ENCODE results near the gene SPRR4. TPM values are rescaled to one million over a fixed set of nuclear protein-coding genes. Genes with fewer than 3 reads are reported as not detected.
"Not testable (repeated sequence)": the region's sequence is repeated elsewhere in the genome, so short reads cannot be mapped to it uniquely, and the experiment has no call there.

The SPRR4 gene
- total and polyA plus RNA-seq, 9 of the 15 experiments (the other 6 are each of a cell fraction or from before 2014, with no cell fraction given): not detected

GRCh38 chr1:153011235-153011758 lies 40.8 kb downstream of the SPRR4 start:
- H3K4me1 ChIP-seq (replicated peaks in 1 of 2; ENCODE audit: control insufficient read depth in 2 of 2, insufficient read depth in 2 of 2, low read length in 2 of 2); H3K27ac ChIP-seq (ENCODE audit: extremely low read depth, low read depth, low read length); H3K4me2 ChIP-seq (ENCODE audit: insufficient read depth, low read length); intact Hi-C loops (cut with micrococcal nuclease); H3K9me1 ChIP-seq (ENCODE audit: control insufficient read depth, insufficient read depth, low read length); H3K79me2 ChIP-seq (ENCODE audit: control insufficient read depth, insufficient read depth, low read length); H2AFZ ChIP-seq (ENCODE audit: low read depth, low read length); FAIRE-seq; H3K9me3 ChIP-seq (replicated peaks; ENCODE audit: control insufficient read depth, insufficient read depth, low read depth, low read length); H3K9ac ChIP-seq (ENCODE audit: insufficient read depth in 1 of 2, low read depth in 2 of 2, low read length in 2 of 2); in situ Hi-C loops (cut with MboI); ATAC-seq; H3K36me3 ChIP-seq (ENCODE audit: control insufficient read depth, insufficient read depth, low read length); BruUV-seq (replicated peaks); H3K27me3 ChIP-seq (ENCODE audit: control insufficient read depth in 2 of 2, insufficient read depth in 2 of 2, low read length in 2 of 2); H3K4me3 ChIP-seq; H4K20me1 ChIP-seq (replicated peaks; ENCODE audit: control insufficient read depth, insufficient read depth, low read length); CTCF ChIA-PET (ENCODE audit: low intra/inter-chr PET ratio): not testable (repeated sequence)
- POLR2A ChIA-PET: interaction anchor here (0.6 to 1.0 kb wide), 2 partner anchors 12 to 1299 kb away, joined by 3 read pairs; no protein-coding TSS in a partner anchor
- DNase-seq (ENCODE audit: extremely low read depth in 1 of 4, low spot score in 3 of 4): peak in 2 of 4 experiments; percentile 14 to 18
- peak; percentile 73 for TF ChIP-seq NFYB (IDR thresholded peaks at IDR 0.05; ENCODE audit: extremely low read depth, insufficient read length)
- peak; percentile 68 for TF ChIP-seq ASH1L (IDR thresholded peaks at IDR 0.05; ENCODE audit: borderline replicate concordance, low read depth, partially characterized antibody)
- peak; percentile 45 for TF ChIP-seq RBM25 (IDR thresholded peaks at IDR 0.05; ENCODE audit: low read depth, low read length, severe bottlenecking)
- TF ChIP-seq MAFG (tag; conservative IDR thresholded peaks at IDR 0.05): peak; percentile 75
- TF ChIP-seq ZNF316 (IDR thresholded peaks at IDR 0.05): peak; percentile 93
- peak; percentile 26; the same call in 1 of the 2 replicates for TF ChIP-seq MAFF (IDR thresholded peaks at IDR 0.05; ENCODE audit: low read length)
- TF ChIP-seq C11orf30 (IDR thresholded peaks at IDR 0.05; ENCODE audit: low read depth): peak; percentile 83
- WGBS (ENCODE audit: insufficient coverage, low coverage, missing lambda C conversion rate): 3% methylated on average over 8 of the region's 8 CpGs
